Measurements from ENCODE around the gene PHEX.

The PHEX gene

GRCh38 chrX:22032084-22032483 is at the start of gene PHEX:
PHEX (plus strand) TSS chrX:22032325; CDS start chrX:22033006, 681 bp downstream.
- DNase-seq (ENCODE audit: low spot score): no peak

- peak; percentile 66 for DNase-seq (ENCODE audit: low spot score)
Measured at GRCh38 chrX:21985332-21985777, 46.8 kb upstream of the PHEX start.

- DNase-seq (ENCODE audit: low spot score): no peak
Measured at GRCh38 chrX:21986596-21986995, 45.5 kb upstream of the PHEX start.

- no peak for DNase-seq (ENCODE audit: low spot score)
Measured at GRCh38 chrX:21989384-21989783, 42.7 kb upstream of the PHEX start.

GRCh38 chrX:21990832-21991231 is 41.3 kb upstream of the PHEX start:
- DNase-seq (ENCODE audit: low spot score): no peak

- DNase-seq (ENCODE audit: low spot score): no peak
Measured at GRCh38 chrX:21991504-21991903, 40.6 kb upstream of the PHEX start.

- no peak for DNase-seq (ENCODE audit: low spot score)
Measured at GRCh38 chrX:21993265-21993664, 38.9 kb upstream of the PHEX start.

- no peak for DNase-seq (ENCODE audit: low spot score)
Measured at GRCh38 chrX:21996872-21997455, 35.2 kb upstream of the PHEX start.

GRCh38 chrX:21998037-21998436 is 34.1 kb upstream of the PHEX start:
- DNase-seq (ENCODE audit: low spot score): no peak

GRCh38 chrX:22004866-22005265 is 27.3 kb upstream of the PHEX start:
- DNase-seq (ENCODE audit: low spot score): no peak

GRCh38 chrX:22012051-22012450 is 20.1 kb upstream of the PHEX start:
- no peak for DNase-seq (ENCODE audit: low spot score)

- DNase-seq (ENCODE audit: low spot score): no peak
Measured at GRCh38 chrX:22012931-22013330, 19.2 kb upstream of the PHEX start.

- DNase-seq (ENCODE audit: low spot score): no peak
Measured at GRCh38 chrX:22015139-22015750, 16.9 kb upstream of the PHEX start.

- DNase-seq (ENCODE audit: low spot score): no peak
Measured at GRCh38 chrX:22021751-22022324, 10.3 kb upstream of the PHEX start.

GRCh38 chrX:22024577-22024976 is 7.5 kb upstream of the PHEX start:
- no peak for DNase-seq (ENCODE audit: low spot score)

- no peak for DNase-seq (ENCODE audit: low spot score)
Measured at GRCh38 chrX:22025751-22026150, 6.4 kb upstream of the PHEX start.

- no peak for DNase-seq (ENCODE audit: low spot score)
Measured at GRCh38 chrX:22026731-22027130, 5.4 kb upstream of the PHEX start.

- no peak for DNase-seq (ENCODE audit: low spot score)
Measured at GRCh38 chrX:22032506-22032905, 381 bp downstream of the PHEX start.

- DNase-seq (ENCODE audit: low spot score): no peak
Measured at GRCh38 chrX:22033818-22034217, 1.7 kb downstream of the PHEX start.

GRCh38 chrX:22035236-22035635 is 3.1 kb downstream of the PHEX start:
- no peak for DNase-seq (ENCODE audit: low spot score)

GRCh38 chrX:22037225-22037624 is 5.1 kb downstream of the PHEX start:
- no peak for DNase-seq (ENCODE audit: low spot score)

GRCh38 chrX:22037911-22038537 is 5.9 kb downstream of the PHEX start:
- no peak for DNase-seq (ENCODE audit: low spot score)

- no peak for DNase-seq (ENCODE audit: low spot score)
Measured at GRCh38 chrX:22039541-22039940, 7.4 kb downstream of the PHEX start.
